Activated CD8-positive, alpha-beta memory T cell treated with anti-CD3 and anti-CD28 coated beads, Interleukin-2, amount 50 U/mL, for 24 hours (primary cell): ENCODE measurements around the gene MDH1B.
A peak's percentile ranks its signal among the peaks of the same experiment; 100 is the strongest.
"Not testable (repeated sequence)": the region's sequence is repeated elsewhere in the genome, so short reads cannot be mapped to it uniquely, and the experiment has no call there.

ENCODE experiments used
- DNase-seq: peaks from one replicate; pipeline ENCODE4 v3.0.0-alpha.2; 2020; ENCODE audit errors: extremely low read depth

MDH1B gene

DNA sequence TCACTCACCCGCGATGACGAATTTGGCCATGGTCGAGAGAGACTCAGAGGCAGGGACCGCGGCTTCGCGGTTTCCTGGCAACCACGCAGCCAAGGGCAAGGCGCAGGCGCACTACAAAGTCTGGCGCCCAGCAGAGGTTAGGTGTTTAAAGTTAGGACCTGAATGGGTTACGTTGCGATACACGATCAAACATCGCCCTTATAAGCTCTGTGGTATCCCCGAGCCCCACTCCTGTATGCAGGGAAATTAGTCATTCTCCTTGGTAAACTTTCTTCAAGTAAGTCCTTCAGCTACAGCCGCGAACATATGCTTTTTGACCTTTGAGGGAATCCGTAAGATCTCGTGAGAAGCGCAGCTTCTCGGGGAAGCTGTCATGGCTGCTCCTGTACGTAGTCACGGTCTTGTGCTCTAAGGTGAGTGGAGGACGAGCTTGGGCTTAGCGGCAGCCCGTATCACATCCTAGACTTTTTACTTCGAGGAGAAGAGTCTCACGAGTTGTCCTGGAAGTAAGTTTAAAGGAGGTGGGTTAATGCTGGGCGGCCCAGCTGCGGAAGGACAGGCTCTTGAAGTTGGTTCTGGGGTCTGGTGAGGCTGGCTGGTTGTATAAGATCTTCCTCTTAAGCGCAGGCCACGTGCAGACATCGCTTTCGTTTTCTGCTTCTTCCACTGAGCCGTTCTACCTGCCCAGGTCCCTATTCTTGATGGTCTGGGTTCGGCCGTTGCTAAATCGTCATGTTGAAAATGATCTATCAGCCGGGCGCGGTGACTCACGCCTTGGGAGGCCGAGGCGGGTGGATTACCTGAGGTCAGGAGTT is at the start of gene MDH1B, which contains the start of gene FASTKD2:
TSS of gene MDH1B (minus strand) at position 87 of the 815 bp plus-strand sequence. CDS start at position 30, 57 bp downstream.
TSS of gene FASTKD2 (plus strand) at position 365 of the 815 bp plus-strand sequence. CDS start 1,088 bp downstream, outside the sequence.
- peak; percentile 76 for DNase-seq

DNA sequence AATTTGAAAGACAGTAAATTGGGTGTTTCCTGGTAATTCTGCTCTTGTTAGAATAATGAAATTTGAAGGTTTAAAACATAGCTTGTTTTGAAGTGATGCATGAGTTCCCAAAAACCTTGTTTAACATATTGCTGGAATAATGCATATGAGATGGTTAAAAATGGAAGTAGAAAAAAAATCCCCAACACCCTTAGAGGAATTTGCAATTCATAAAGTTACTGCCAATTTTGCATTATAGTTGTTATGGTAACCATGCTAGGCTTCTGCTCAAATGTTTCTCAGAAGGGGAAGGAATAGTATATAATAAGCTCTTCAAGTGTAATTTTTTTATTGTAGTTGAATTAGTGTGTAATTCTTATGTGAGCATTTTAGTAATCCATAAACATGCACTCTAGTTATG is 49.4 kb upstream of the MDH1B start:
- no peak for DNase-seq

DNA sequence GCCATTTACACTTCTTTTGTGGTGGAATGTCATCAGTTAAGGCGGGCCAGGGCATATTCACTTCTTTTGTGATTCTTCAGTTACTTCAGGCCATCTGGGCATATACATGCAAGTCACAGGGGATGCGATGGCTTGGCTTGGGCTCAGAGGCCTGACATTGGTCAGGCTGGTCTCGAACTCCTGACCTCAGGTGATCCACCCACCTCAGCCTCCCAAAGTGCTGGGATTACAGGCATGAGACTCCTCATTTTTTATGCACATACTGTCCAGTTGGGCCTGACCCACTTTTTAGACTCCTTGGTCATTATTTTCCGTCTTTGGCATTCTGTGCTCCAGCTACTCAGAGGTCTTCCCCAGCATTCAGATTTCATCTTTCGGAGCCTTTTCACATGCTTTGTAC is 47.3 kb upstream of the MDH1B start:
- DNase-seq, result not testable (repeated sequence)

DNA sequence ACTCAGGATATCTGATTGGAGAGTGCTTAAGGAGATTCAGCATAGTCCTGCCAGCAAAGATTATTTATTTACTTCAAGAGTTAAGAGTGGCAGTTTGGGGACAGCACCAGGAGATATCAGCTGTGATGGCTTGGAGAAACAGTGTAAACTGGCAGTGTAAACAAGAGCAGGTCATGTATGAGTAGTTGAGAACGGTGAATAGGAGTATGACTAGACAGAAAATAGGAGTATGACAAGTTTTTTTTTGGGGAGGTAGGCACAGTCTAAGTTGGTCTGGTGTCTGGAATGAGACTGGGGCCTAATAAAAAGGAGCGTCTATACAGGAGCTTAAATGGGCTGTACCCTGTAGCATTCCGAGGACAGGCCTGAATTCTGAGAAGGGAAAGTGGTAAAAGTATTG is 42.5 kb upstream of the MDH1B start:
- DNase-seq, result not testable (repeated sequence)

DNA sequence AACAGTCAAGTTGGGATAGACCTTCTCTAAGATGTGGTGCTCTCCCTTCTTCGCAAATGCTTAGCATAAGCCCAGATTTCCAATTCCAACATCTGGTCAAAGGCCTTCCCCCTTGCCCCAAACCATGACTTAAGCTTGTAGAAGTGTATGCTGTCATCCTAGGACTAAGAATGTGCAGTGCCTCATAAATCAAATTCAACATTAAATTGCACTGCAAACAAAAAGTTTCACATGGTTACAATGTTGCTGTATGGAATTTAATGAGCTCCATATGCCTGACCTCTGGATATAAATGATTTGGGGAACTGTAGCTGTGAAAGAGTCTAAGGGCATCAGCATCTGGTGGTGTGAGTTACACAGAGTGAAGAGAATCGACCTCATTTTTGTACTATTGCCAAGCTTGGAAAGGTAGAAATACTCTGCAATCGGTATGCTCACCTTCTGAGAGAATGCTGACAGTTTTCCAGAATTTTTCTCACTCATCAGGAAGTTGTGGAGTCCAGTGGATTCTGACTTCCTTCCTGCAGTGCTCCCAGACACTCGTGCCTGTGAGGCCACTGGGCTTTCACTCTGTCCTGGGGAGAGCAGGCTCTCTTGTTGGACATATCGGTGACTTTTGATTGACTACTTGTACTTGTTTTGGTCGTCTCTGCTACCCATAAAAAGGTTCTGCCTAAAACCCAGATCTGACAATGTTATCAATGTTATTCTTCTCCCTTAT is 40.9 kb upstream of the MDH1B start:
- no peak for DNase-seq

DNA sequence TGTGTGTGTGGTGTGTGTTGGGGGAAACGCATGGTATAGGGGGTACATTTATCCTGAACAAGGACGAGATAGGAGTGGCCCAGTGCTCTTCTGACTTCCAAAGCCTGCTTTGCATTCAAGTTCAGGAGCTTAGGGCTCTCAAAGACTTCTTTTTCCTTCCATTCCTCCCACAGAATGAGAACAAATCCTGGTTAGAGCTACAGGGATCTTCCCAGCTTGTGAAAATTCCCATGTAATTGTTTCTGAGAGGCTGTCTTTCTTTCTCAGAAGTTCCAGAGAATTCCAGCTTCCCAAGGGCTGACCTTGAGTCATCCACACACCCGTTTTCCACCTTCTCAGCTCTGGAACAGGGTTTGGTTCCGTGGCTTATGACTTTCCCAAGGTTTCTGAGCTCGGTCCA is 39.2 kb upstream of the MDH1B start:
- no peak for DNase-seq

DNA sequence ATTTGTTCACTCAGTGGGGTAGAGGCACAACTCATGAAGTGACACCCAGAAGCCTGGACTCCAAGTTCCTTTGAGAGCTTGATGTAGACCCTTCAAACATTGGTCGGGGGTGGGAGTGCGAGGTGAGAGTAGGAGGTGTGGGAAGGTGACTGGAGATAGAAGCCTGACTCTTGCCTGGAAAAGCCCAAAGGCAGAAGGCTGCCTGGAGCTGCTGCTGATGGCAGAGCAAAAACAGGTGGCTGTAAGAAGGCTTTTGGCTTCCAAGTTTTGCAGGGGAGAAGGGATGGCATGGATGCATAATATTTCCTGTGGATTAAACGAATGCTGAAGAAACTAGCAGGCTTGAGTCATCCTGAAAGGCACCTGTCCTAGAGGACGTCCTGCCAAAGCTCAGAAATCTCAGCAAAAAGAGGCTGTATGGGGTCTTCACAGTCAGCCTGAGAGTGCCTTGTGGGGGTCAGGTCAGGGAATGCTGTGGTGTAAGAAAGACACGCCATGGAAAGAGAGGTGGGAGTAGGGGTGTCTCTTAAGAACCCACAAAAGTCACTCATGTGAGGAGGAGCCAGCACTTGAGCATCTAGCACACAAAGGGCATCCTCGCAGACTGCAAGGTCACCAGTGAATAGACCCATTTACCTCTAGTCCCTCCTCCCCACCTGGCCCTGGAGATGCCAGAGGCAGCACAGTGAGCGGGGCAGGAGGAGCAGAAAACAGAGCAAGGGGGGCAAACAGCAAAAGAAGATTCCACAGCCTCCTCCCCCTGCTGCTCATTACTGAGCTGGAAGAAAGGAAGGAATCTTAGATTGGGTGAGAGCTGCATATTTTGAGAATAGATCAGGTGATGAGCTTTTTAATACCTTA is 37.8 kb upstream of the MDH1B start:
- no peak for DNase-seq

DNA sequence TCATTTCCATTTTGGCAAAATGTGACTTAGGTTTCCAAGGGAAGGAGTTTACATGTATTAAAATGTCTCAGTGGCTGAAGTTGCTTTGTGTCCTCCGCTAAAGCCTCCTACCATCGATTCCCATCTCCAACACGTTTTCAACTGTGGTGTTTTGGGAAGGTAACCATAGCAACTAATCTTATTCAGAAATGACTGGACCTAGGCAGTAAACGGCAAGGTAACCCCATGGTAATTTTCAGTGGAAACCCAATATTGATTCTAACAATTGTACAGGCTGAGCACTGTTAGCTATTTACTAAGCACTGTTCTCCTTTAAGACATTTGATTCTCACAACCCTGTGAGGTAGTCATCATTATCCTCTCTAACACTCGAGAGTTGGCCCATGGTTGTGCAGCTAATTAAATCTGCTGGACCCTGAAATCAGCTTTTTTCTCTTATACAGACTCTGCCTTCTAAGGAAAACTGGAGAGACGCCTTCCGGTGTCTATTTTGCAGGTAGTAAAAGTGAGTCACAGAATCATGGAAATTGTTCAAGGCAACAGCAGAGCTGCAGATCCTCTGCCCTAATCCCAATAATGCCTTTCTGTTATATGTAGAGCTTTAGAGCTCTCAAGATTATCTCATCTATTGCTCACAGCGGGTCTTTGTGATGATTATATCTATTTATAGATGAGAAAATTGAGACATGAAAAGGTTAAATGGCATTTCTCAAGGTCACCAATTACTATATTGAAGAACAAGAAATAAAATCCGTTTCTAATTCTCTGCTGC is 36.5 kb upstream of the MDH1B start:
- no peak for DNase-seq

DNA sequence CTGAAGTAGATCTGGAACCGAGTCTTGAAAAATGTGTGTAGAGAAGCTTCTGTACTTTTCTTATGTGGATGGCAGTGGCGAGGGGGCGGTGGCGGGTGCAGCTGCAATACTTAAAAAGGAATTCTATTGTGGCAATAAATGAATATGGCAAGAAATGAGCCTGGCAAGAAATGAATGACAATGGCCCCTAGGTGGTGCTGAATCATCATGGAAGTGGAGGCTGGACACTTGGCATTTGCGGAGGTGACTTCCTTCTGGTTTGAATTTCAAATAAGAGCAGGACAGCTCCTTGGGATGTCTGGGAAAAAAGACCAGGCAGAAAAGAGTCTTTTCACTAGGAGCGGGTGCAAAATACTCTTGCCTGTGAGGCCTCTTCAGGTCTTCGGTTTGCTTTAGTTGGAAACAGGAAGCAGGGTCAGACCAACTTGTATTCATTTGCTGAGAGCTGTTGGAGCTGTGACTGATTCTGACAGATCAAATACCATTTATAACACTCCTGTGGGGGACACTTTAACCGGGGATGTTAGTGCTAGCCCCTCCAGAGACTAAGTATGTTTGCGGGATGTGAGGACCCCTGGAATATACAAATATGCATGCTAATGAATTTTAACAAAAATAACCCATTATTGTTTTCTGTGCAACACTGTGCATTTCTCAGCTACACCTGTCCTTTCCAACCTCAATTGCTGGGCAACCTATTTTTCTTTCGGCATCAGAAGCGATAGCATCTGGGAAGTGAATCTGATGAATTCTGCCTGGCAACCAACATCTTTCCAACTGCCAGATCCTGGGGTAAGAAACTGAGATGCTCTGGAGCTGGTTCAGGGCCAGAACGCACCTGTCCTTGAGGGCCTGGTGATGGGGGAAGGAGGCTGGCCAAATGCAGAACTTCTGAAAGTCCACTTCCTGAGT is 35.6 kb upstream of the MDH1B start:
- no peak for DNase-seq

DNA sequence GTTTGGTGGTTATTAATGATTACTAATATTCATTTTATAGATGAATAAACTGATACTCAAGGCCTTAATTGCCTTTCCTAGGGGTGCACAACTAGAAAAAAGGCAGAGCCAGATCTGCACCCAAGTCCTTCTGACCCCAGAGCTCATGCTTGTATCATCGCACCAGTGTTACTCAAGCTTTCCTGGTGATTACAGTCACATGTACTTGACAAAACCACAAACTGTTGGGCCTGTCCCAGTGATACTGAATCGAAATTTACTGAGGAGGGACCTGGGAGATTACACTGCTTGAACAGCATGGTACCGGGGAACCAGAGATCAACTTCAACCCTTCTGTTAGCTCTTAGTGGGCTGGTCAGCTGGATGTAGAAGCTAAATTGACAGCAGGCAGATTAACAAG is 34.0 kb upstream of the MDH1B start:
- DNase-seq, result no peak

DNA sequence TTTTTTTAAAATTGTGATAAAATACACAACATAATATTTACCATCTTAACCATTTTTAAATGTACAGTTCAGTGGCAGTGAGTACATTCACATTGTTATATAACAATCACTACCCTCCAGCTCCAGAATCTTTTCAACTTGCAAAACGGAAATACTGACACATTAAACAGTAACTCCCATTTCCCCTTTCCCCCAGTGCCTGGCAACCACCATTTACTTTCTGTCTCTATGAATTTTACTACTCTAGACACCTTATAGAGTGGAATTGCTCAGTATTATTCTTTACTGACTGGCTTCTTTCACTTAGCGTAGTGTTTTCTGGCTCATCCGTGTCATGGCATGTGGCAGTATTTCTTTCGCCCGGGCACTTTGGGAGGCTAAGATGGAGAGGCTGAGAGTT is 32.9 kb upstream of the MDH1B start:
- DNase-seq, result no peak

DNA sequence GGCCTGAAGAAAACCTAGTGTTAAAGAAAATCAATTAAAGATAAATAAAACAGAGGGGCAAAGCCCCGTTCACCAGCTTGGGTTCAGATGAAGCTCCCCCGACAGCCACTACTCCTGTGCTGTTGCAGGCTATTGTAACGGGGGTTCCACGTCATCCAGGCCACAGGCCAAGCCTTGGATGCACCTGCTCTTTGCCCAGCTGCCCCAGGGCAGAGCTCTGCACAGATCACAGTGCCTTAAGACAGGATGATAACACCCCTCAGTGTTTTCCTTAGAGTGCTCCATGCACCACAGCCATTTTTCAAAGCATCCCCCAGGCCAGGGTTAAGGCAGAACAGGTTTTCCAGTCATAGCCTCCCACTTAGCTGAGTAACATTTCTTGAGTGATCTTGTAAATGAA is 32.2 kb upstream of the MDH1B start:
- no peak for DNase-seq

DNA sequence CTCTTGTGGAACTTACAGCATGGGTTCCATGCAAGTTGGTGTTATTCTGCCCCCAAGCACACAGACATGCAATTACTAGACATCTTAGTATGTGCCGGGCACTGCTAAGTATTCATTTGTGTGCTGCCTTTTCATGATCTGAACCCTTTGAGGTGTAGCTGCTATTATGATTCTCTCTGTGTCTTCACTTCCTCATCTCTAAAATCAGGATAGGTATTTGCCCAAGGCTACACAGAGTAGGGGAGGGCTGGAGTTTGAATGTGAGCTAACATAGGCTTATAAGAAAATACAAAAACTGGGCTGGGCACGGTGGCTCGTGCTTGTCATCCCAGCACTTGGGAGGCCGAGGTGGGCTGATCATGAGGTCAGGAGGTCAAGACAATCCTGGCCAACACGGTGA is 27.5 kb upstream of the MDH1B start:
- no peak for DNase-seq

DNA sequence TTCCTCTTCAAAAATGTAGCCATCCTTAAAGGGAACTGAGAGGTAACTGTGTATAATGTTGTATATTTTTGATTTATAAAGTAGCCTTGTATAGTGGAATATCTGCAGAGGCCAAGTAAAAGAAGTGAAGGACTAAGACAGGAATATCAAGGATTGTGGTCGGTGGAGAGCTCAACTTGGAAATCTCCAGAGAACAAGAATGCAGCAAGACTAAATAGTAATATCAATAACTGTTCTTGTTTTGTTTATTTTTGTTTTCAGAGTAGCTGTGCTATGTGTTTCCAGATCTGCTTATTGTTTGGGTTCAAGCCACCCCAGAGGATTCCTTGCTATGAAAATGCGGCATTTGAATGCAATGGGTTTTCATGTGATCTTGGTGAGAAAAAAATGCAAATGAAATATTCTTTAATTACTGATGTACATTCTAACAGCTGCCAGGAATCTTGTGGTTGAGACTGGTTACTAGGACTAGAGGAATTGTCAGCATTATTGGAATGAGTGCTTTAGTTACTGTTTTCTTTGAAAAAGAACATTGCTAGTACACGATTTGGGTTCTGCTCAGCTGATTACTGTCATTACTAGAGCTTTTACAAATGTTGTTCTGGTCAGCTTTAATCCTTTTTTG is 25.3 kb upstream of the MDH1B start:
- DNase-seq, result no peak

DNA sequence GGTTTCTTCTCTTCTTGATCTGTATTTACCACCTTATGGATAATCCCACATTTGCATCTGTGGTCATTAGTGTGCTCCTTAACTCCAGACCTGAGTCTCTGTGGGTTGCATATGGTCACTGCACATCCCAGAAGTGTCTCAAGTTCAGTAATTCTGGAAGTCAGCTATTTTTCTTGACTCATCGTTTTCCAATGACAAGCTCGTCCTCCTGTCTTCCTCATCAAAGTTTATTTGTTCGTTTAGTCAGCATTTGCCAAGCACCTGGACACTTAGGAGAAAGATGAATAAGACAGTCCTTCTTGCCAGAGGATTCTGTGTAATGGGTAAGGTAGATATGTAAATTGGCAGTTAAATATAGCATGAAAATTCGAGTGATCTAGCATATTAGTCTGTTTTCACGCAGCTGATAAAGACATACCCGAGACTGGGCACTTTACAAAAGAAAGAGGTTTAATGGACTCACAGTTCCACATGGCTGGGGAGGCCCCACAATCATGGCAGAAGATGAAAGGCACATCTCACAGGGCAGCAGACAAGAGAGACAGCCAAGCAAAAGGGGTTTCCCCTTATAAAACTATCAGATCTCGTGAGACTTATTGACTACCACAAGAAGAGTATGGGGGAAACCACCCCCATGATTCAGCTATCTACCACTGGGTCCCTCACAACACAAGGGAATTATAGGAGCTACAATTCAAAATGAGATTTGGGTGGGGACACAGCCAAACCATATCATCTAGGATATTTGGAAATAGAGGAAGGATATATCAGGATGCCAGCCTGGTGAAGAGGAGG is 19.6 kb upstream of the MDH1B start:
- DNase-seq, result no peak

DNA sequence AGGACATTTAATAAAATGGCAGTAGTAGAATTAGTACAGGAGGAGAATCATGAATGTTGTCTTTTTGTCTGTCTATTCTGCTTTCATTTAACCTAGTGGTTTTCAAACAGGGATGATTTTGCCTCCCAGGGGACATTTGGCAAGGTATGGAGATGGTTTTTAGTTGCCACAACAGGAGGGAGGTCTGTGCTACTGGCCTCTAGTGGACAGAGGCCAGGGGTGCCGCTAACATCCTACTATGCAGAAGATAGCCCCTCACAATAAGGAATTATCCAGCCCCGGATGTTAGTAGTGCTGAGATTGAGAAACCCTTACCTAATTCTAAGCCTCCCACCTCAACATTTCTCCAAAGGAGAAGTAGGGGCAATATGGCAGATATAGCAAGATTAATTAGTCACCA is 18.6 kb upstream of the MDH1B start:
- no peak for DNase-seq

DNA sequence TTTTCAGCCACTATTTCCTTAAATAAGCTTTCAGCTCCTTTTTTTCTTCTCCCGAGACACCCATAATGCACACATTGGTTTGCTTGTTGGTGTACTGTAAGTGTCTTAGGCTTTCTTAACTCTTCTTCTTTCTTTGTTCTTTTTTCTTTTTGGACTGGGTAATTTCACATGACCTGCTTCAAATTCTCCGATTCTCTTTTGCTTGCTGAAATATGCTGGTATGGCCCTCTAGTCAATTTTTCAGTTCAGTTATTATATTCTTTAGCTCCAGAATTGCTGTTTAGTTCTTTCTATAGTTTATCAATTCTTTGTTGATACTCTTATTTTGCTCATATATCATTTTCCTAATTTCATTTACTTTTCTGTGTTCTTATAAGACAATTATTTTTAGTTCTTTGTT is 15.5 kb upstream of the MDH1B start:
- DNase-seq, result no peak

DNA sequence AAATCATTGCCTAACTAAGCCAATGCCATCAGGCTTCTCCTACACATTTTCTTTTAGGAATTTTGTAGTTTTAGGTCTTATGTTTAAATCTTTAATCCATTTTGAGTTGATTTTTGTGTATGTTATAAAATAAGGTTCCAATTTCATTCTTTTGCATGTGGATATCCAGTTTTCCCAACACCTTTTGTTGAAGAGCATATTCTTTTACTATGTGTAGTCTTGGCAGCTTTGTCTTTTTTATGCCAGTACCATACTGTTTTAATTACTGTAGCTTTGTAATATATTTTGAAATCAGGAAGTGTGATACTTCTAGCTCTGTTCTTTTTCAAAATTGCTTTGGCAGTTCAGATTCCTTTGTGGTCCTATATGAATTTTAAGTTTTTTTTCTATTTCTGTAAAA is 11.3 kb upstream of the MDH1B start:
- no peak for DNase-seq

DNA sequence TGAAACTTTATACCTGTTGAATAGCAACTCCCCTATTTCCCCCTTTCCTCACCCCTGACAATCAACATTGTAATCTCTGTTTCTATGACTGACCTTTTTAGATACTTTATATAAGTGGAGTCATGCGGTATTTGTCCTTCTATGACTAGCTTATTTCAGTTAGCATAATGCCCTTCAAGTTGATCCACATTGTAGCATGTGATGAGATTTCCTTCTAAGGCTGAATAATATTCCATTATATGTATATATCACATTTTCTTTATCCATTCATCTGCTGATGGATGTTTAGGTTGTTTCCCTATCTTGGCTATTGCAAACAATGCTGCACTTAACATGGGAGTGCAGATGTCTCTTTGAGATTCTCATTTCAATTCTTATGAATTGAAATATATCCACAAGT is 9.7 kb upstream of the MDH1B start:
- no peak for DNase-seq
